Measurements from ENCODE around the gene PAPPA. TPM values are rescaled to one million over a fixed set of nuclear protein-coding genes. Genes with fewer than 3 reads are reported as not detected.

PAPPA gene
- total and polyA plus RNA-seq, 9 of the 15 experiments (the other 6 are each of a cell fraction or from before 2014, with no cell fraction given), result 0.06 to 0.18 (median 0.11) TPM

DNA sequence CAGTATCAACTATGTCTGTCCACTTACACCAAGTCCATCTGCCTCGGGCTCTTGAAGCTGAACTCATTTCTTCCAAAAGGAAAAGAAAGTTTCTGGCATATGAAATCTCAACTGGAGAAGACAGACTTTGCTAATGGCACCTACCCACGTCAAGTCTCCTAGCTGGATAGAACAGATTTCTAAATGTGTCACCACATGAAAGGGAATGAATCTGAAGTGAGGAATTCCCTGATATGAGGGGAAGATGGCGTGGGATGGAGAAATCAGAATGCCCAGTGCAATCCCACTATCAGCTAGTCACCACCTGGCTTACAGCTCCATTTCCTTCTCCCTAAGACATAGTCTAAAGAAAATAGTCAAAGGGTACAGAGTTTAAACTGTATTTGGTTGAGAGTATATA, 144.7 kb downstream of the PAPPA start:
- H4K20me1 ChIP-seq (replicated peaks; ENCODE audit: control insufficient read depth, insufficient read depth, low read length), result no peaks in the 10 kb centered on the region
- no peak overlapping the region for H3K4me2 ChIP-seq (ENCODE audit: insufficient read depth, low read length)
- DNase-seq (ENCODE audit: extremely low read depth in 1 of 4, low spot score in 3 of 4) (no peak), FAIRE-seq (no peak), ATAC-seq (no peak)
- no peaks in the 10 kb centered on the region for H3K9me3 ChIP-seq (replicated peaks; ENCODE audit: control insufficient read depth, insufficient read depth, low read depth, low read length)
- H3K27ac ChIP-seq (ENCODE audit: extremely low read depth, low read depth, low read length), result no peak overlapping the region
- in situ Hi-C loops (cut with MboI) (no loop called here), intact Hi-C loops (cut with micrococcal nuclease) (loop anchor here (10.0 kb wide), 1 partner anchor 277 kb away; no protein-coding TSS in a partner anchor)
- H3K4me1 ChIP-seq (replicated peaks in 1 of 2; ENCODE audit: control insufficient read depth in 2 of 2, insufficient read depth in 2 of 2, low read length in 2 of 2), result no peaks in the 10 kb centered on the region
- WGBS (ENCODE audit: insufficient coverage, low coverage, missing lambda C conversion rate), result 0% methylated on average over 3 of the region's 3 CpGs
- no peaks in the 10 kb centered on the region for H3K27me3 ChIP-seq (ENCODE audit: control insufficient read depth in 2 of 2, insufficient read depth in 2 of 2, low read length in 2 of 2)
- H3K9me1 ChIP-seq (ENCODE audit: control insufficient read depth, insufficient read depth, low read length), result no peaks in the 10 kb centered on the region
- no peak overlapping the region for H3K4me3 ChIP-seq
- H3K9ac ChIP-seq (ENCODE audit: insufficient read depth in 1 of 2, low read depth in 2 of 2, low read length in 2 of 2), result no peak overlapping the region
- POLR2A ChIA-PET, result interaction anchor here (0.5 to 1.7 kb wide), 4 partner anchors 100 to 208 kb away, joined by 3 read pairs; no protein-coding TSS in a partner anchor
- no peak overlapping the region for H2AFZ ChIP-seq (ENCODE audit: low read depth, low read length)
- no peaks in the 10 kb centered on the region for H3K36me3 ChIP-seq (ENCODE audit: control insufficient read depth, insufficient read depth, low read length)
- BruUV-seq (replicated peaks), result no TSS peak
- CTCF ChIA-PET (ENCODE audit: low intra/inter-chr PET ratio), result no interaction called here
- no peaks in the 10 kb centered on the region for H3K79me2 ChIP-seq (ENCODE audit: control insufficient read depth, insufficient read depth, low read length)
- TF ChIP-seq TEAD4 (IDR thresholded peaks at IDR 0.05; ENCODE audit: low read length) (peak; percentile 59; the same call in 1 of the 2 replicates), TEAD4 (CRISPR knock-in tag; IDR thresholded peaks at IDR 0.05; ENCODE audit: borderline replicate concordance) (no peak), PTRF (tag; IDR thresholded peaks at IDR 0.05) (no peak), XRCC4 (IDR thresholded peaks at IDR 0.05; ENCODE audit: extremely low read depth, insufficient read depth, insufficient read length) (no peak), MIER1 (IDR thresholded peaks at IDR 0.05; ENCODE audit: low read depth) (no peak), LEF1 (IDR thresholded peaks at IDR 0.05) (peak; percentile 59), STAT5A (IDR thresholded peaks at IDR 0.05; ENCODE audit: borderline replicate concordance, low read length) (no peak), HOXB6 (CRISPR knock-in tag; IDR thresholded peaks at IDR 0.05; ENCODE audit: borderline replicate concordance) (no peak), ZNF239 (CRISPR knock-in tag; IDR thresholded peaks at IDR 0.05) (no peak), KDM1A (IDR thresholded peaks at IDR 0.05) (peak; percentile 58 to 81; a peak in 3 of 4 replicates), CCAR2 (IDR thresholded peaks at IDR 0.05; ENCODE audit: low read depth, low read length) (no peak), STAT5B (CRISPR knock-in tag; IDR thresholded peaks at IDR 0.05) (no peak), ZKSCAN3 (CRISPR knock-in tag; IDR thresholded peaks at IDR 0.05) (no peak), ZBTB17 (CRISPR knock-in tag; IDR thresholded peaks at IDR 0.05) (no peak), ILF3 (IDR thresholded peaks at IDR 0.05; ENCODE audit: borderline replicate concordance) (no peak), RAD51 (IDR thresholded peaks at IDR 0.05; ENCODE audit: borderline replicate concordance, low read depth) (no peak), ELF2 (CRISPR knock-in tag; IDR thresholded peaks at IDR 0.05) (no peak), DIDO1 (tag; IDR thresholded peaks at IDR 0.05; ENCODE audit: low read depth) (no peak)
- TF ChIP-seq, protein P1, sequence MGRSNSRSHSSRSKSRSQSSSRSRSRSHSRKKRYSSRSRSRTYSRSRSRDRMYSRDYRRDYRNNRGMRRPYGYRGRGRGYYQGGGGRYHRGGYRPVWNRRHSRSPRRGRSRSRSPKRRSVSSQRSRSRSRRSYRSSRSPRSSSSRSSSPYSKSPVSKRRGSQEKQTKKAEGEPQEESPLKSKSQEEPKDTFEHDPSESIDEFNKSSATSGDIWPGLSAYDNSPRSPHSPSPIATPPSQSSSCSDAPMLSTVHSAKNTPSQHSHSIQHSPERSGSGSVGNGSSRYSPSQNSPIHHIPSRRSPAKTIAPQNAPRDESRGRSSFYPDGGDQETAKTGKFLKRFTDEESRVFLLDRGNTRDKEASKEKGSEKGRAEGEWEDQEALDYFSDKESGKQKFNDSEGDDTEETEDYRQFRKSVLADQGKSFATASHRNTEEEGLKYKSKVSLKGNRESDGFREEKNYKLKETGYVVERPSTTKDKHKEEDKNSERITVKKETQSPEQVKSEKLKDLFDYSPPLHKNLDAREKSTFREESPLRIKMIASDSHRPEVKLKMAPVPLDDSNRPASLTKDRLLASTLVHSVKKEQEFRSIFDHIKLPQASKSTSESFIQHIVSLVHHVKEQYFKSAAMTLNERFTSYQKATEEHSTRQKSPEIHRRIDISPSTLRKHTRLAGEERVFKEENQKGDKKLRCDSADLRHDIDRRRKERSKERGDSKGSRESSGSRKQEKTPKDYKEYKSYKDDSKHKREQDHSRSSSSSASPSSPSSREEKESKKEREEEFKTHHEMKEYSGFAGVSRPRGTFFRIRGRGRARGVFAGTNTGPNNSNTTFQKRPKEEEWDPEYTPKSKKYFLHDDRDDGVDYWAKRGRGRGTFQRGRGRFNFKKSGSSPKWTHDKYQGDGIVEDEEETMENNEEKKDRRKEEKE (IDR thresholded peaks at IDR 0.05; ENCODE audit: borderline replicate concordance in 1 of 2, control insufficient read depth in 1 of 2, low read depth in 2 of 2, low read length in 1 of 2), result no peak
- TF ChIP-seq, protein P2, sequence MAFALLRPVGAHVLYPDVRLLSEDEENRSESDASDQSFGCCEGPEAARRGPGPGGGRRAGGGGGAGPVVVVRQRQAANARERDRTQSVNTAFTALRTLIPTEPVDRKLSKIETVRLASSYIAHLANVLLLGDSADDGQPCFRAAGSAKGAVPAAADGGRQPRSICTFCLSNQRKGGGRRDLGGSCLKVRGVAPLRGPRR (CRISPR knock-in tag; IDR thresholded peaks at IDR 0.05), result no peak
- TF ChIP-seq, protein P3, sequence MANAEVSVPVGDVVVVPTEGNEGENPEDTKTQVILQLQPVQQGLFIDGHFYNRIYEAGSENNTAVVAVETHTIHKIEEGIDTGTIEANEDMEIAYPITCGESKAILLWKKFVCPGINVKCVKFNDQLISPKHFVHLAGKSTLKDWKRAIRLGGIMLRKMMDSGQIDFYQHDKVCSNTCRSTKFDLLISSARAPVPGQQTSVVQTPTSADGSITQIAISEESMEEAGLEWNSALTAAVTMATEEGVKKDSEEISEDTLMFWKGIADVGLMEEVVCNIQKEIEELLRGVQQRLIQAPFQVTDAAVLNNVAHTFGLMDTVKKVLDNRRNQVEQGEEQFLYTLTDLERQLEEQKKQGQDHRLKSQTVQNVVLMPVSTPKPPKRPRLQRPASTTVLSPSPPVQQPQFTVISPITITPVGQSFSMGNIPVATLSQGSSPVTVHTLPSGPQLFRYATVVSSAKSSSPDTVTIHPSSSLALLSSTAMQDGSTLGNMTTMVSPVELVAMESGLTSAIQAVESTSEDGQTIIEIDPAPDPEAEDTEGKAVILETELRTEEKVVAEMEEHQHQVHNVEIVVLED (CRISPR knock-in tag; IDR thresholded peaks at IDR 0.05), result no peak
